GM12874 (cell line): ENCODE data around the gene BAMBI.

Experiments
- TF ChIP-seq, protein P1 (sequence below): IDR thresholded peaks from 2 replicates; pipeline ENCODE4 v1.5.1; 2011; ENCODE audit warnings: low read depth, mild to moderate bottlenecking, control low read depth, low read length, moderate library complexity; ENCODE audit not compliant: insufficient read depth

The BAMBI gene

DNA sequence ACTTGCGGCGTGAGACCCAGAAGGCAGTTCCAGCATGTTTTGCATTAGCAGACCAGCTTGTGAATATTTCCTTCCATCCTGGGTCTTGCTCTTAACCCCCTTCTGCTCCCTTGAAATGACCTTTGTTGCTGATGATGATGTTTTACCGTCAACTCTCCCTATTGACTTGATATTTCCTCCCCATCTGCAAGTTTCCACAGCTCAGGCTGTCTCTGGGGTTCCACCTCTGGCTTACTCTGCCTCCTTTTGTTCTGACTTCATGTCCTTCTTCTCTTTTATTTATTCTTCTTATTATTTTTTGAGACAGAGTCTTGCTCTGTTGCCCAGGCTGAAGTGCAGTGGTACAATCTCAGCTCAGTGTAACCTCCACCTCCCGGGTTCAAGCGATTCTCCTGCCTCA is 17.2 kb downstream of the BAMBI start:
- TF ChIP-seq, protein P1, sequence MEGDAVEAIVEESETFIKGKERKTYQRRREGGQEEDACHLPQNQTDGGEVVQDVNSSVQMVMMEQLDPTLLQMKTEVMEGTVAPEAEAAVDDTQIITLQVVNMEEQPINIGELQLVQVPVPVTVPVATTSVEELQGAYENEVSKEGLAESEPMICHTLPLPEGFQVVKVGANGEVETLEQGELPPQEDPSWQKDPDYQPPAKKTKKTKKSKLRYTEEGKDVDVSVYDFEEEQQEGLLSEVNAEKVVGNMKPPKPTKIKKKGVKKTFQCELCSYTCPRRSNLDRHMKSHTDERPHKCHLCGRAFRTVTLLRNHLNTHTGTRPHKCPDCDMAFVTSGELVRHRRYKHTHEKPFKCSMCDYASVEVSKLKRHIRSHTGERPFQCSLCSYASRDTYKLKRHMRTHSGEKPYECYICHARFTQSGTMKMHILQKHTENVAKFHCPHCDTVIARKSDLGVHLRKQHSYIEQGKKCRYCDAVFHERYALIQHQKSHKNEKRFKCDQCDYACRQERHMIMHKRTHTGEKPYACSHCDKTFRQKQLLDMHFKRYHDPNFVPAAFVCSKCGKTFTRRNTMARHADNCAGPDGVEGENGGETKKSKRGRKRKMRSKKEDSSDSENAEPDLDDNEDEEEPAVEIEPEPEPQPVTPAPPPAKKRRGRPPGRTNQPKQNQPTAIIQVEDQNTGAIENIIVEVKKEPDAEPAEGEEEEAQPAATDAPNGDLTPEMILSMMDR: no peak

DNA sequence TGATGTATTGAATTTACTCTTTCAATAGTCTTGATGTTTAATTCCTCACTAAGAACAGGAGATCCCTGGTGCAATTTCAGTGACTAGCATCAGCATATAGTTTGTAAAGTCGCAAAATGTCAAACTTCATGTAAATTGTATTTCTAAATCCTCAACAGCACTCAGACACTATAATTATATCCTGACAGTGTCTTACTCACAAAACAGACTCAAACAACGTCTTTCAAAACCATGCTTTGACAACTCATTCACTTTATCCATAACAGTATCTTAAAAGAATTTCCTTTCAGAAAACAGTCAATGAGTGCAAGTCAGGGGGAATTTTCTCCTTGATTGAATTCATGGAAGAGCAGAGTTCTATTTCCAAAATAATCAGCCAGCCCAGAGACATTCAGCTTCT is 20.8 kb downstream of the BAMBI start:
- TF ChIP-seq, protein P1: no peak

DNA sequence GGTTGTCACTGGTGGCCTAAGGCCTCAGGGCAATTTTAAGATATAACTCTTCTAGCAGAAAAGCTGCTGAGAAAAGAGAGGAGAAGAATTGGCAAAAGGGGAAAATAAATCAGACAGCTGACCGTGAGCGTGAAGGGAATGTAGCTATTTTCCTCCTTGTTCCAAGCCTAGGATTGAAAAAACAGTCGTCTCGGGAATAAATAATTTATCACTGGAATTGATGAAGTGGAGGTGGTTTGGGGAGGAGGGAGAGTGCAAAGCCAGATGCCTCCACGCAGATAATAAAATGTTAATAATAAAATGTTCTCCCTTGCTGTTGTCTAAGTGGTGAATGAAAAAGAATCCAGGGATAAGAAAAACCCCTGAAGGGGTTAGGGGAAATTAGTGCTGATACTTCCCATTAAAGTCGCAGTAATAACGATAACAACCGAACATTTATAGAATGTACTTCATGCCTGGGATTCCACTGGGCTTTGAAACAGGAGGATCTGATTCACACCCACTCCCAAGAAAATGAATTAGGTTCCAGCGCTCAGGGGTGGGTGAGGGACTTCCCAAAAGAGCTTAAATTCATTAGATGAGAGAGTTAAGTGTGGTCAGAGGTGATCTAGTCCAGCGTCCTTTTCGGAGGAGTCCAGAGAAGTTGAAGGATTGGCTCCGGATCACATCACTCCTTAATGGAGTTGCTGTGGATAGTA is 27.3 kb downstream of the BAMBI start:
- TF ChIP-seq, protein P1: no peak

DNA sequence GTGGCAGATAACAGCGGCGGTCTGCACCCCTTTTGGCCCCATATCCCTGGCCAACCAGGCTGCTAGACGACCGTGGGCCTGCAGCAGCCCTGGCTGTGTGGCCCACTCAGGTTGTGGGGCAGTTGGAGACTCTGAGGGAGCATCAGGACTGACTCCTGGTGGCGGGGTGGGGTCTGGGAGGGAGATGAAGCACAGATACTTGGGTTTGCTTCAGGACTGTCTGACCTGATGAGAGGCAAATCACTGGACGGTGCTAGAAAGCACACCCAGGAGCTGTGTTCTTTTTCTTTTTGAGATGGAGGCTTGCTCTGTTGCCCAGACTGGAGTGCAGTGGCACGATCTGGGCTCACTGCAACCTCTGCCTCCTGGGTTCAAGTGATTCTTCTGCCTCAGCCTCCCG is 28.2 kb downstream of the BAMBI start:
- TF ChIP-seq, protein P1: no peak

DNA sequence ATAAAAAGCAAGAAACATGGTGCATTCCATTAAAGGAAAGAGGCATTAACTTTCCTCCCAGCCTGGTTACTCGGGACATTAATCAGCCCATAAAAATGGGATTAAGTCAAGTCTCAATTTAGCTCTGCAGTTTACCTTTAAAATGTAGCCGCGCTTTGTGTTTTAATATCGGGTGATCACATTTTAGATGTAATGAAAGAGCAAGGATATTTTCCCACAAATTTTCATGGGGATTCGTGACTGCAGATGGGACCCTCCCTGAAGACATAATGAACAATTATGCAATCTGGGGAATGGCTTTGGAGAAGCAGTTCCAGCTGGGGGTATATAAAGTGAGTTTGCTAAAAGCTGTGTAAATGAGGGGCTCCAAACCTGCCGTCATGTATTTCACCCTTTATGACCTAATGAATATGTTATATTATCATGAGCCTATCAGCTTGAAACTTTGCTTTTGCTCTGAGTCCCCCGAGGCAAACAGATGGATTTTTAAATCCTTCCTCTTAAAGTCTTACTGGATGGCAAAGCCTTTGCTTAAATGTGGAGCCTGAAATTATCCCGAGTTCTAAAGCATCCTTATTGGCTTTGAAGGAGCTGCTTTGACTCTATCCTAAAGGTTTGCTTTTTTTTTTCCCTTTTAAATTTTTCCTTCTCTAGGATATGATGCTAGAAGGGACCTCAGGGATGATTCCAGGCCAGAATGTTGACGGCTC is 31.8 kb downstream of the BAMBI start:
- TF ChIP-seq, protein P1: no peak

DNA sequence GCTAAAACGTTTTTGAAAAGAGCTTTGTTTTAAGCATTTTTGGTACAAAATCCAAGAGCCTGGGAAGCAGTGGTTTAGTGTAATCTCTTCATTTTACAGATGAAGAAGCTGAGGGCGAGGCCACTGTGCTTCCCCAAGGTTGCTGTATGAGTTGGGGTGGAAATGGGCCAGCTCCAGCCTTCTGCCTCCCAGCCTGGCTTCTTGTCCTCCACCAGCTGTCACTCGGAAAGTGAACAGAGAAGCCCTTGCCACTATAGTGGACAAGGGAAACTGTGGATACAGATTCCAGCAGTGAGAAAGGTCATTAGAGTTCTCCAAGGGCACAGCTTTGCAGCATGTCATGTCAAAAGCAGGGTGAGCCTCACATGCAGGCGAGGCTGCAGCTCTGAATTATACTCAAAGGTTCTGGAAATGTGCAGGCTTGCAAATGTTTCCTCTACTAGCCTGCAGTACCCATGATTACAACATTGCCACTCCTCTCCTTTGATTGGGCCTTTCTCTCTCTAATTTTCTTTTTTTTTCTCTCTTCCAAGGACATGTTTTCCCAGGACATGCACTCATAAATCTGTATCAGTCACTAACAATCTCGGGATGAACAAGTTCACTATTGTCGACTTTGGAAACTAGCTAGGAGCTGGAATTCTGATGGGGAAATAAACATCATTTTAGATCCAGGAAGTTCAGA is 33.0 kb downstream of the BAMBI start:
- TF ChIP-seq, protein P1: no peak

DNA sequence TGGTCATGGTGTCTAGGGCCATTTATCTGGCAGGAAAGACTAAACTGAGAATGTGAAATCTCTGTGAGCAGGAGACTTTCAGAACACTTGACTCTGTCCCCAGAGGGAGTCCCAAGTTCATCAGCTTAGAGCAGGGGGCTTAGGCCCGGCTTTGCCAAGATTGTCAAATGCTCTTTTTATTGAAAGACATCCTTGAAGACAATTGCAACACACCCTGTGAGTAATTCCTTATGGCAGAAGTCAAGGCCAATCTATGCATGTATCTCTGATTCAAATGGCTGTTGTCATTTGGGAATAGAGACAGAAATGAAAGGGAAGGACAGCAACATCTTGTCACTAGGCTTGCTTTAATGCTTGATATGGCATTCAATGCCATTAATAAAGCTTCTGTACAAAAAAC is 33.7 kb downstream of the BAMBI start:
- TF ChIP-seq, protein P1: no peak
